SKM-1 treated with dmso at 0.1 percent for 144 hours (cell line): ENCODE results near the gene LCE4A.
"Not testable (repeated sequence)": the region's sequence is repeated elsewhere in the genome, so short reads cannot be mapped to it uniquely, and the experiment has no call there.

Experiments used
- DNase-seq: peaks from one replicate; lab custom pipeline; 2025; ENCODE audit not compliant: unreplicated experiment; lab: John Stamatoyannopoulos, UW

Gene LCE4A, protein sequence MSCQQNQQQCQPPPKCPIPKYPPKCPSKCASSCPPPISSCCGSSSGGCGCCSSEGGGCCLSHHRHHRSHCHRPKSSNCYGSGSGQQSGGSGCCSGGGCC

GRCh38 chr1:152707860-152708259, at the start of gene LCE4A:
Gene LCE4A (plus strand): TSS chr1:152708160. CDS start chr1:152709076, 916 bp downstream.
- no peak for DNase-seq

GRCh38 chr1:152658649-152659048, 49.3 kb upstream of the LCE4A start:
- no peak for DNase-seq

- DNase-seq = no peak
These were observed 44.9 kb upstream of the LCE4A start, which contains the start of gene LCE2D for GRCh38 chr1:152663098-152663497. Gene LCE2D (plus strand): TSS chr1:152663380. CDS start chr1:152664106, 726 bp downstream.

GRCh38 chr1:152666171-152666570, 41.8 kb upstream of the LCE4A start:
- not testable (repeated sequence) for DNase-seq

DNA sequence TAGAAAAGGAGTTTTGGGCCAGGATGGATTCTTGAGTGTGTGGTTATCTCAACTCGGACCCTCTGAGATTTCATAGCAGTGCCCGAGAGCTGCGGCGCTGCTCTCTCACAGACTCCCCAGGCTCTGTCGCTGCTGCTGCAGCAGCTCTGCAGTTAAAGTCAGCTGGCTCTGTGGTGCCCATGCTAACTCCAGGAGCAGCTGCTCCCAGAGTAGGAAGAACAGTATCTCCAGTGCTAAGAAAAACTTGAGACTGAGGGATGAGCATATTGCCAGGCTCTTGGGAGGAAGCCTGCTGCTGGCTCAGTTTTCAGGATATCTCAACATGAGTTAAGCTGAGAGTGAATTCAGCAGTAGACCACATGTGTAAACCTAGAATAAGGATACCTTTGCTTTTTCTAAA, 40.3 kb upstream of the LCE4A start:
- no peak for DNase-seq

GRCh38 chr1:152673016-152673415, 34.9 kb upstream of the LCE4A start:
- no peak for DNase-seq

GRCh38 chr1:152674983-152675382, 33.0 kb upstream of the LCE4A start, which contains the start of gene LCE2C:
Gene LCE2C (plus strand): TSS chr1:152675279. CDS start chr1:152676016, 737 bp downstream.
- not testable (repeated sequence) for DNase-seq

GRCh38 chr1:152679459-152679858, 28.5 kb upstream of the LCE4A start:
- no peak for DNase-seq

GRCh38 chr1:152681616-152682015, 26.3 kb upstream of the LCE4A start:
- no peak for DNase-seq

- no peak for DNase-seq
These were observed 24.1 kb upstream of the LCE4A start for GRCh38 chr1:152683846-152684245.

DNA sequence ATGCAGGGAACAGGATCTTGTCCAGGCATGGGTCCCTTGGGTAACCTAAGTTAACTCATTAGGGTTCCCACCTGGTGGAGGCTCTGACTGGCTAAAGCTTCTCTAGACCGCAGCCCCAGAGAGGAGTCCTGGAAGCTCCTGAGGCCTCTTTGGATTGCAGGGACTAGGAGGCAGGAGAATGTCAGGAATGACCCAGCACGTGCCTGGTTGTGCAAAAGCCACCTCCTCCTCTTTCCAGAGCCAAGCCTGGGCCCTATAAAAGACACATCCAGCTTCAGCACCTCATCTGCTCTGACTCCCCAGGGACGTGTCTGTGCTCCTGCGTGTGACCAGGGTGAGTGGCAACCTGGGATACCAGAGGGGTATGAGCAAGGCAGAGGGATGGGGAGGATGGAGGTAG, 22.1 kb upstream of the LCE4A start, which contains the start of gene LCE2B:
LCE2B (plus strand) TSS at position 301 of the 400 bp plus-strand sequence. CDS start 721 bp downstream, outside the sequence.
- not testable (repeated sequence) for DNase-seq

- DNase-seq = no peak
These were observed 10.0 kb upstream of the LCE4A start, which contains the start of gene LCE2A for GRCh38 chr1:152697701-152698600. Gene LCE2A (plus strand): TSS chr1:152698345. CDS start chr1:152698902, 557 bp downstream.

- no peak for DNase-seq
These were observed 8.2 kb upstream of the LCE4A start for GRCh38 chr1:152699746-152700145.

- DNase-seq = no peak
These were observed 10.3 kb downstream of the LCE4A start for GRCh38 chr1:152718238-152718637.

DNA sequence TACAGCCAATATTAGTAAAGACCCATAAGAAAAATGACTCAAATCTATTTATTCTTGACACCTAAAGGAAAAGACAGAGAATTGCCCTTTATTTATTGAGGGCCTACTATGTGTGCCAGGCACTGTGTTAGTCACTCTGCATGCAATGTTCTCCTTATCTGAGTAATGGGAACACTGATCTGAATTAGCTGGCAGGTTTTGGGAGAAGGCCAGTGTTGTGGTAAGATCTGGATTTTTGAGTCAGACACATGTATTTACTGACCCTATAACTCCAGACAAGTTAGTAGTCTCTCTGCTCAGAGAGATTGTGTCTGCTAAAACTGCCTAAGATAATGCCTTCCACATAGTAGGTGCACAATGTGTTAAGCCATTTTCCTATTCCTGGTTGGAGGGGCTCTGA, 17.3 kb downstream of the LCE4A start:
- DNase-seq = no peak

DNA sequence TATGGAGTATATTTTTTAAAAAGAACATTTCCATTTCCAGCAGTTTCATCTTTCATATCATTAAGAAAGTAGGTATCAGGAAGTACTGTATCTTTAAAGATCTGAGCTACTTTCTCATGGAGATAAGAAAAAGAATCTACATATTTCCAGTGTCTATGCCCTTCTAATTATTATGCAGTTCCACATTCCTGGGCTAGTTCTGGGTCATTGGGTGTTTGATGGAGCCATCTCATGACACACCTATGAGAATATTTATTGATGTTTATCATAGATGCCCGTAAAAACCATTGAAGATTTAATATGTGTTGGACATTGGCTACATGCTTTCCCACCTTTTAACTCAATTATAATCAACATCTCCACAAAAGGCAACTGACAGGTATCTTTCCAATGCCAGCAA, 21.0 kb downstream of the LCE4A start:
- DNase-seq = no peak

GRCh38 chr1:152735648-152736047, 27.7 kb downstream of the LCE4A start:
- DNase-seq = no peak

GRCh38 chr1:152737997-152738396, 30.0 kb downstream of the LCE4A start:
- no peak for DNase-seq

- DNase-seq = no peak
These were observed 31.9 kb downstream of the LCE4A start for GRCh38 chr1:152739841-152740240.

DNA sequence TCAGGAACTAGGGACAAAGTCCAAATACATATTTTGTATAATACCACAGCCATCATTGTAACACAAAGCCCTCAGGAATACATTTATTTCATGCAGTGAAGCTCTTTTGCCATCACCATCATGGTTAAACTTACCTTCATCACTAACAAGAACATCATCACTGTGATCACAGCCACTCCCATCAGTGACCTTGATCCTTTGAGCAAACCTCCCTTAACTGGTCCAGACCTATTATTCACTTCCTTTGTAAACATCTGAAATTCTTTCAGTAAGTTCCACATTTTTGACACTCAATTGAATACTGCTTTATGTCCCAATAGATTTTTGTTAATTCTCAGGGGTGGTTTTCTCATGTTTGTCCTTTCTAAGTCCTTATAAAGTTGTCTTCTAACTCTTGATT, 33.7 kb downstream of the LCE4A start:
- no peak for DNase-seq

GRCh38 chr1:152743371-152744145, 35.6 kb downstream of the LCE4A start:
- DNase-seq = no peak
